Skeletal muscle satellite cell (primary cell): ENCODE results near the gene ITGAE. TPM values are rescaled to one million over a fixed set of nuclear protein-coding genes. Genes with fewer than 3 reads are reported as not detected.
"Not testable (repeated sequence)": the region's sequence is repeated elsewhere in the genome, so short reads cannot be mapped to it uniquely, and the experiment has no call there.

ENCODE experiments used
- H3K27me3 ChIP-seq: 2 replicates; pipeline ENCODE4 v1.7.0; 2013; ENCODE audit warnings: low read length; ENCODE audit not compliant: control insufficient read depth, insufficient read depth
- H3K36me3 ChIP-seq: 2 replicates; pipeline ENCODE4 v1.7.0; 2013; ENCODE audit warnings: mild to moderate bottlenecking, control low read depth, low read length; ENCODE audit not compliant: insufficient read depth
- H3K4me1 ChIP-seq: 2 replicates; pipeline ENCODE4 v1.7.0; 2013; ENCODE audit warnings: low read length; ENCODE audit not compliant: control insufficient read depth, insufficient read depth
- H3K4me2 ChIP-seq: 2 replicates; pipeline ENCODE4 v1.7.0; 2013; ENCODE audit warnings: mild to moderate bottlenecking, low read length
- H3K4me3 ChIP-seq: 2 replicates; pipeline ENCODE4 v1.7.0; 2013; ENCODE audit warnings: low read length
- H3K9ac ChIP-seq: 2 replicates; pipeline ENCODE4 v1.7.0; 2013; ENCODE audit warnings: mild to moderate bottlenecking, low read depth, low read length, moderate library complexity
- H3K9me3 ChIP-seq: replicated peaks from 2 replicates; pipeline ENCODE4 v1.7.0; 2013; ENCODE audit warnings: mild to moderate bottlenecking, control low read depth, low read length
- total RNA-seq: library from RNA; depleted of rRNA; stranded (reverse); fragments of >200 nt; gene quantifications from 2 replicates; pipeline ENCODE4 v1.2.3, GENCODE V29; 2012; rRNA removed

Gene ITGAE, protein sequence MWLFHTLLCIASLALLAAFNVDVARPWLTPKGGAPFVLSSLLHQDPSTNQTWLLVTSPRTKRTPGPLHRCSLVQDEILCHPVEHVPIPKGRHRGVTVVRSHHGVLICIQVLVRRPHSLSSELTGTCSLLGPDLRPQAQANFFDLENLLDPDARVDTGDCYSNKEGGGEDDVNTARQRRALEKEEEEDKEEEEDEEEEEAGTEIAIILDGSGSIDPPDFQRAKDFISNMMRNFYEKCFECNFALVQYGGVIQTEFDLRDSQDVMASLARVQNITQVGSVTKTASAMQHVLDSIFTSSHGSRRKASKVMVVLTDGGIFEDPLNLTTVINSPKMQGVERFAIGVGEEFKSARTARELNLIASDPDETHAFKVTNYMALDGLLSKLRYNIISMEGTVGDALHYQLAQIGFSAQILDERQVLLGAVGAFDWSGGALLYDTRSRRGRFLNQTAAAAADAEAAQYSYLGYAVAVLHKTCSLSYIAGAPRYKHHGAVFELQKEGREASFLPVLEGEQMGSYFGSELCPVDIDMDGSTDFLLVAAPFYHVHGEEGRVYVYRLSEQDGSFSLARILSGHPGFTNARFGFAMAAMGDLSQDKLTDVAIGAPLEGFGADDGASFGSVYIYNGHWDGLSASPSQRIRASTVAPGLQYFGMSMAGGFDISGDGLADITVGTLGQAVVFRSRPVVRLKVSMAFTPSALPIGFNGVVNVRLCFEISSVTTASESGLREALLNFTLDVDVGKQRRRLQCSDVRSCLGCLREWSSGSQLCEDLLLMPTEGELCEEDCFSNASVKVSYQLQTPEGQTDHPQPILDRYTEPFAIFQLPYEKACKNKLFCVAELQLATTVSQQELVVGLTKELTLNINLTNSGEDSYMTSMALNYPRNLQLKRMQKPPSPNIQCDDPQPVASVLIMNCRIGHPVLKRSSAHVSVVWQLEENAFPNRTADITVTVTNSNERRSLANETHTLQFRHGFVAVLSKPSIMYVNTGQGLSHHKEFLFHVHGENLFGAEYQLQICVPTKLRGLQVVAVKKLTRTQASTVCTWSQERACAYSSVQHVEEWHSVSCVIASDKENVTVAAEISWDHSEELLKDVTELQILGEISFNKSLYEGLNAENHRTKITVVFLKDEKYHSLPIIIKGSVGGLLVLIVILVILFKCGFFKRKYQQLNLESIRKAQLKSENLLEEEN
- 8.7 and 10.1 TPM in 2 replicates for total RNA-seq

DNA sequence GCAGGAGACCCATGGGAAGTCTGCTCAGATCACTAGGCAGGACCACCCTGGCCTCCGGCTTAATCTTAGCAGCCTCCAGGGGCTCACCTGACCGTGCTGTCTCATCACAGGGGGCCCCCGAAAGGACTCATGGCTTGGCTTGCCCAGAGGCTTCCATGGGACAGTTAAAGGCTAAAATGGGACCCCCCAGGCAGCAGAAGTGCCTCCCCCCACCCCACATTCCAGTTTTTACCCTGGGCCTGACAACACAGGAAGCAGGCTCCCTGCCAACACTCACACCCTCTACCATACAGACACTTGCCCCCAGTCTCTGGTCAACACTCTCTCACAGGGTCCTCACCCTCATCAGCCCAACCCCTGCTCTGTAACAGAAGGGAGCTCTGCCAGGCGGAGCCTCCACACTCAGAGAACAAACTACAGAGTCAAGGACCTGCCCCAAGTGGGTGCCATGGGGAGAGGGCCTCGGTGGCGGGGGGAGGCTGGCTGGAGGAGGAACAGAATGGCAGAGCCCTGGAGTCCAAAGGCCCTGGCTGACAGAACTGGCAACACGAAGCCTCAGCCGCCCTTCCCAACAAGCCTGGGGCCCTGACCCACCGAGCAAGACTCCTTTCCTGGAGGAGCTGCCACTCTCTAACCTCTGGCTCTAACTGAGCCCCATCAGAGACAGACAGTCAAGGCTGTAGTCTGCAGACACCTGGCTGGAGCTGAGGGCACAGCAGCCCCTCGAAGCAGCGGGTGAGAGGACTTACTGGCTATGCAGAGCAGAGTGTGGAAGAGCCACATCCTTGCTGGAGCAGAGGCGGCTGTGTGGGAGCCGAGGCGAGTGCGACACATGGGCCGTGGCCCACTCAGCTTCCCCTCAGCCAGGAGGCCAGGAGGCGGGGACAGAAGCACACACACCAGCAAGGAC lies at the start of gene ITGAE:
Gene ITGAE (minus strand): TSS at position 827 of the 910 bp plus-strand sequence. CDS start 44 bp downstream, at position 783.
- H3K4me1 ChIP-seq: peaks cover 59% of the 10 kb centered on the region
- H3K4me3 ChIP-seq: no peak within 1 kb of the TSS

DNA sequence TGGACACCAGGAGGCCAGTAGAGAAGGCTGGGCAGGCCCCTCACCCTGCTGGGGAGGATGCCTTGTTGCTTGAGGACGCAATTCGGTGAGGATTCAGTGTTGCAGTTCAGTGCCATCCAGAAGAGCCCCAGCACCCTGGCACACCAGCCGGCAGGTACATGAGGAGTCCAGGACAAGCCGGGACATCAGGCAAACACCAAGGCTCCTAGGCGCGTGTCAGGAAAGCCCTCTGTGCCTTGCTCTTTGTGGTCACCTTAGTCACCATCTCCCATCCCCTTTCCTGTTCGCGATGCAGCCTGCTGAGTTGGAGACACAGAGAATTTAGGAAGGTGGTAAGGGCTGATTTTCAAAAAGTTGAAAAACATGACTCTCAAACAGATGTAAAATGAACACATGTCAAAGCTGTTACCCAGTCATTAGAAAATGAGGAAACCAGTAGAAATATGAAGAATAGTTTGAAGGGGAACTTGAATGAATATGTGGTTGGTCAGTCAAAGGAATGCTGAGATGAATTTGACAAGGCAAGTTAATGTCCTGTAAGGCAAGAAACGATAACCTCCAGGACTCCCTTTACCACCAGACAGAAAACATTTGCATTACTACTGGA lies 47.3 kb upstream of the ITGAE start:
- H3K4me2 ChIP-seq: no peak overlapping the region

More for the DNA sequence above, at the start of gene ITGAE:
- H3K36me3 ChIP-seq: no peaks in the 10 kb centered on the region
- no peaks in the 10 kb centered on the region for H3K27me3 ChIP-seq
- no peak within 1 kb of the TSS for H3K4me2 ChIP-seq
- H3K9me3 ChIP-seq: no peaks in the 10 kb centered on the region
- no peak within 1 kb of the TSS for H3K9ac ChIP-seq

DNA sequence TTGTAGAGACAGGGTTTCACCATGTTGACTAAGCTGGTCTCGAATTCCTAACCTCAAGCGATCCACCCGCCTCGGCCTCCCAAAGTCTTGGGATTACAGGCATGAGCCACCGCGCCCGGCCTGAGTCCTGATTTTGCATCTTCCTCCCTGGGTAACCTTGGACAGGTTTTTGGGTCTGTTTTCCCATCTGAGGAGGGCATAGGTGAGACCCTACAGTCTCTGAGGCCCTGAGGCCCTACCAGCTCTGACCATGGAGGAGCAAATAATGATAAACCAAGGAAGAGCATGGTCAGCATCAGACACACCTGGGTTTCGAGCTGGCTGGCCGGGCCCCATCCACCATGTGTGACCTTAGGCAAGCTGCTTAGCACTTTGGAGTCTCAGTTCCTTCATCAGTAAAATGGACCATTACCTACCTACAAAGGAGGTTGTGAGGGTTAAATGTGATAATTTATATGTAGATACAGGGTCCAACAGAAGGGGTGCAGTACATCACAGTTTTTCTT lies 46.2 kb upstream of the ITGAE start:
- Histone ChIP-seq H3K9me3 (no peaks in the 10 kb centered on the region), H3K9ac (no peak overlapping the region), H3K4me2 (no peak overlapping the region), H3K4me3 (no peak overlapping the region), H3K4me1 (no peaks in the 10 kb centered on the region), H3K27me3 (peaks cover 4% of the 10 kb centered on the region), H3K36me3 (peaks cover 16% of the 10 kb centered on the region)

More for the DNA sequence above, 47.3 kb upstream of the ITGAE start:
- H3K36me3 ChIP-seq: peaks cover 5% of the 10 kb centered on the region
- no peaks in the 10 kb centered on the region for H3K4me1 ChIP-seq
- H3K9me3 ChIP-seq: no peaks in the 10 kb centered on the region
- peaks cover 4% of the 10 kb centered on the region for H3K27me3 ChIP-seq
- H3K4me3 ChIP-seq: no peak overlapping the region
- no peak overlapping the region for H3K9ac ChIP-seq

DNA sequence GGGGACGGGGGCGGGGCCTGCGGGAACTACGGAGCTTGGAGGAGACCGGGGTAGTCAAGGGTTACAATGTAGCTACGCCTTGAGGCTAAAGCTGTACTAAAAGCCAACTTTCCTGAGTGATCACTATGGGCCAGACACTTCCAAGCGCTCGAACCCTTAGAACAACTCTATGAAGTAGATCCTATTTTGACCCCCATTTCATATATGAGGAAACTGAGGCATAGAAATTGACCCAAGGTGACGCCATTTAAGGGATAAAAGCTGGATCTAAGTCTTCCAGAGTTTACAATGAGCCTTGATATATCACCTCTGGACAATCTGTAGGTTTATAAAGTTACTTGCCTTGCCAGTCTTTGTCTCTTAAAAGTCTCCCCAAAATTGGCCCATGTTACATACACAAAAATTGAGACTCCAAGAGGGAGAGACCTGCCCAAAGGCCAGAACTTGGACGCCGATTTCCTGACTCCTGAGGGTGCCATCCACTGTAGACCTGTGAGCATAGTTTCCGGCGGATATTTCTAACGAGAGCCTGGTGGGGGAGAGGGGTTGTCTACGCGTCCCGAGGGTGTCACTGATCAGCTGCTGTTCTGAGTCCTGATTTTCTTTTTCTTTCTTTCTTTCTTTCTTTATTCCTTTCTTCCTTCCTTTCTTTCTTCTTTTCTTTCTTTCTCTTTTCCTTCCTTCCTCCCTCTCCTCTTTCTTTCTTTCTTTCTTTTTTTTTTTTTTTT lies 45.6 kb upstream of the ITGAE start:
- peaks cover 19% of the 10 kb centered on the region for H3K36me3 ChIP-seq
- peak overlapping the region; percentile 70 for H3K4me2 ChIP-seq
- peaks cover 4% of the 10 kb centered on the region for H3K27me3 ChIP-seq
- no peaks in the 10 kb centered on the region for H3K9me3 ChIP-seq
- peak overlapping the region; percentile 14 for H3K4me3 ChIP-seq
- H3K4me1 ChIP-seq: no peaks in the 10 kb centered on the region
- no peak overlapping the region for H3K9ac ChIP-seq

DNA sequence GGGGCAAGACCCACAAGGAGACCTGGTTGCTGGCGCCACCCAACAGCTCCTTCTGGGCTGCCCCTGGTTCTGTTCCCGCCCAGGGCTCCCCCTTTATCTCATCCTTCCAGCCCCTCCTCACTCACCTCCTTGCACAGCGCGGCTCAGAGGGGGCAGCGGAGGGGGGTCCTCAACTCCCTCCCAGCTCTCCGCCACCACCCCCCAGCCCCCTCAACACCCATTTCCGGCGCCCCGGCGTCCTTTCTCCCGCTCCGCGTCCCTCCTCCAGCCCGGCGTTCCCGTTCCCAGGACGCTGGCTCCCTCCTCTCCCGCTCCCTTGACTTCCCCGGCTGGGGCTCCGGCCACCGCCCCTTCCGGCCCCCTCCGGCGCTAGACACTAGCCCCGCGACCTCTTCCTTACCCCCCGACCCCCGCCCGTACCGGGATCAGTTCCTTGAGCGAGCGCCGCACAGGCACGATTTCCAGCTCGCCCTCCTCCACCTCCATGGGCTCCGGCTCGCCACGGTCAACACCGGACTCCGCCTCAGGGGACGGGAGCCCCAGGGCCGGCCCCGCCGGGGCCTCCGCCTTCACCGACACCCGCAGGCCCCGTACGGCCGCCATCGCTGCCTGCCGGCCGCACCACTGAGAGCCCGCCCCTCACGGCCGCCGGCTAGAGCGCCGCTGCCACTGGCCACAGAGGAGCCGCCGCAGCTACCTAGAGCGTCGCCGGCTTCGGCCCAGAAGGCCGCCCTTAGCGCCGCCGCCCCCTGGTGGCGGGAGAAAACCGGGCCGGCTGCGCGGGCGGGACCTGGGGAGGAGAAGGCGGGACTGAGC lies 44.8 kb upstream of the ITGAE start, which contains the start of gene NCBP3:
Gene NCBP3 (minus strand): TSS at position 626 of the 816 bp plus-strand sequence. CDS start 23 bp downstream, at position 603.
- H3K36me3 ChIP-seq: peaks cover 19% of the 10 kb centered on the region
- H3K4me2 ChIP-seq: peak within 1 kb of the TSS; percentile 96
- no peaks in the 10 kb centered on the region for H3K9me3 ChIP-seq
- peak within 1 kb of the TSS; percentile 89 for H3K4me3 ChIP-seq
- peak within 1 kb of the TSS; percentile 99 for H3K9ac ChIP-seq
- no peaks in the 10 kb centered on the region for H3K4me1 ChIP-seq
- peaks cover 4% of the 10 kb centered on the region for H3K27me3 ChIP-seq

DNA sequence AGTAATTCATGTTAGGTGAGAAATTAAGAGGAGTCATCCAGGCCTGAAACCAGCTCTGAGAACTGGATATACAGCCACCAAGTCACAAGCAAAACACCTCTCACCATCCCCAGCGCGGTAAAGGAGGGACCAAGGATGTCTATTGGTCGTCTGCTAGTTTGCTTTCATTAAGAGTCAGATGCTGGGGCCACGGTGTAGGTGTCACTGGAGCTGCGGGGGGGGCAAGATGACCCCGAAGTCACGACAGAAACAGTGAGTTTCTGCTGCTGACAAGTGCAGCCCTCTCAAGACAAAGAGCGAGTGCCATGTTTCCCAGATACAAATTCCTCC lies 44.3 kb upstream of the ITGAE start:
- Histone ChIP-seq H3K27me3 (no peaks in the 10 kb centered on the region), H3K4me1 (no peaks in the 10 kb centered on the region), H3K4me3 (peak overlapping the region; percentile 89), H3K9ac (peak overlapping the region; percentile 99), H3K4me2 (peak overlapping the region; percentile 96), H3K9me3 (no peaks in the 10 kb centered on the region), H3K36me3 (peaks cover 20% of the 10 kb centered on the region)

DNA sequence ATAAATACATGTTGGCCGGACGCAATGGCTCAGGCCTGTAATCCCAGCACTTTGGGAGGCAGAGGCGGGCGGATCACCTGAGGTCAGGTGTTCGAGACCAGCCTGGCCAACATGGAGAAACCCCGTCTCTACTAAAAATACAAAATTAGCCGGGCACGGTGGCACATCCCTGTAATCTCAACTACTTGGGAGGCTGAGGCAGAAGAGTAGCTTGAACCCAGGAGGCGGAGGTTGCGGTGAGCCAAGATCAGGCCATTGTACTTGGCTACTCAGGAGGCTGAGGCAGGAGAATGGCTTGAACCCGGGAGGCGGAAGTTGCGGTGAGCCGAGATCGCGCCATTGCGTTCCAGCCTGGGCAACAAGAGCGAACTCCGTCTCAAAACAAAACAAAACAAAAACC lies 43.6 kb upstream of the ITGAE start:
- H3K27me3 ChIP-seq, H3K9me3 ChIP-seq, H3K4me1 ChIP-seq: not testable (repeated sequence)
- H3K36me3 ChIP-seq: peaks cover 27% of the 10 kb centered on the region
- peak overlapping the region; percentile 99 for H3K9ac ChIP-seq
- peak overlapping the region; percentile 96 for H3K4me2 ChIP-seq
- H3K4me3 ChIP-seq: peak overlapping the region; percentile 89

DNA sequence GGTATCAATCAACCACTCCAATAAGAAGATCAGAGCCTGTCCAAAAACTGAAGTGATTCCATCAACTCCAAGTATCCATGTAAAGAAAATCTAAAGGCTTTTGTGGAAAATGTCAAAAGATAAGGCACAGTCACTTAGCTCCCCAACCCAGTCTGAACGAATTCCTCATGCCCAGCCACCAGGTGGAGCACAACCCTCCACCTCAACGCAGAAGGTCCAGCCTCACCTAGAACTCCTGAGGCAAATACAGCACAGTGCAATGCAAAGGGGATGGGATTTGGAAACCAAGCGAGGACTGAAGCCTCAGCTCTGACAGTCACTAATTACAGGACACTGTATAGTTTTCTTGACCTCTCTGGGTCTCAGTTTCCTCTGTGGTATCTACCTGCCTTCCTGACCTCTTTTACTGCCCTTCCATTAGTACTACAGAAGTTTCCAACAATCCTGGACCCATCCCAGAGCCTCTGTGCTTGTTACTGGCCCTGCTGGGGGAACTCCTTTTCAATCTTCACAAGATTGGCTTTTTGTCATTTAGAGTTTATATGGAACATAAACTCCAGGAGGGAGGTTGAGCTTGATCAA lies 43.0 kb upstream of the ITGAE start:
- H3K4me1 ChIP-seq: no peaks in the 10 kb centered on the region
- H3K36me3 ChIP-seq: peaks cover 29% of the 10 kb centered on the region
- no peak overlapping the region for H3K4me3 ChIP-seq
- no peaks in the 10 kb centered on the region for H3K9me3 ChIP-seq
- no peak overlapping the region for H3K4me2 ChIP-seq
- no peak overlapping the region for H3K9ac ChIP-seq
- H3K27me3 ChIP-seq: no peaks in the 10 kb centered on the region

DNA sequence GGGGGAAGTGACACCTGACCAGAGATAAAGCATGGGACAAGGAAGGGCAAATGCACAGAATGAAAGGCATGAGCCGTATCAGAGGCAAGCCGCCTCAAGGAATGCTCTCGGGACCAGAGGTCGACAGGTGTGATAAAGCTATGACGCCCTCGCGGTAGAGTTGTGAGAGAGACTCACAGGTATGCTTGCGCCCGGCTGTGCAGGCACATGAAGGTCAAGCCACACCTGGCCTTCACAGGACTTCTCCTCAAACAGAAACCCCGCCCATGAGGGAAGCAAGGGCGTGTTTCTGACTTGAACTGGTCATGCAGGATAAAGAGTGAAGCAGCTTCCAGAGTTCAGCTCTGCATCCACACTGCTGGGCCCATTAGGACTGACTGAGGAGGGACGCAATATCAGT lies 37.2 kb upstream of the ITGAE start:
- Histone ChIP-seq H3K27me3 (no peaks in the 10 kb centered on the region), H3K4me1 (peaks cover 12% of the 10 kb centered on the region), H3K9me3 (no peaks in the 10 kb centered on the region), H3K4me2 (no peak overlapping the region), H3K4me3 (no peak overlapping the region), H3K9ac (no peak overlapping the region), H3K36me3 (peaks cover 38% of the 10 kb centered on the region)
